ENCODE measurements around the gene ATG10. TPM values are rescaled to one million over a fixed set of nuclear protein-coding genes. Genes with fewer than 3 reads are reported as not detected.

Gene ATG10
- total and polyA plus RNA-seq, 2 of the 13 experiments (the other 11 are each of a cell fraction or from before 2014, with no cell fraction given), result 2.0 to 5.7 TPM

DNA sequence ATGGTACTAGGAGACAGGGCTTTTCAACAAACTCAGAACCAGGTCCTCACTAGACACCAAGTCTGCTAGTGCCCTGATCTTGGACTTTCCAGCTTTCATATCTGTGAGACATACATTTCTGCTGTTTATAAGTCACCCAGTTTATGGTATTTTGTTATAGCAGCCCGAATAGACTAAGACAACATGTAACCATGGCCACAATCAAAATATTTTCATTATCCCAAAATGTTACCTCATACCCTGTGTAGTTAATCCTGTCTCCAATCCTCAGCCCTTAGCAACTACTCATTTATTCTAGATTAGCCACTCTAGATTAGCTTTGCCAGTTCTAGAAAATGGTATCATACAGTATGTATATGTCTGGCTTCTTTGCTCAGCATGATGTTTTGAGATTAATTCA lies 6.3 kb upstream of the ATG10 start:
- WGBS (ENCODE audit: low lambda C conversion rate), result 0% methylated on average over 1 of the region's 1 CpG
- ChIA-PET POLR2A (interaction anchor here (0.6 kb wide), 1 partner anchor 11 kb away, joined by 3 read pairs; no protein-coding TSS in a partner anchor), CTCF (ENCODE audit: low intra/inter-chr PET ratio, low total read pairs) (no interaction called here)
- no peak overlapping the region for H3K27ac ChIP-seq (ENCODE audit: extremely low read length, insufficient read depth, low read length)
- no peaks in the 10 kb centered on the region for H3K9me3 ChIP-seq (ENCODE audit: low read length)
- intact Hi-C loops (cut with micrococcal nuclease; ENCODE audit: unreplicated experiment) (no loop called here), in situ Hi-C loops (cut with HindIII; ENCODE audit: extremely low pct_ligation_motif_present, low pct_unique_long_range_greater_than_20kb) (no loop called here)
- no peak for TF ChIP-seq DNMT3B (CRISPR knock-in tag; conservative IDR thresholded peaks at IDR 0.05)
- no peak for TF ChIP-seq KLF15 (CRISPR knock-in tag; IDR thresholded peaks at IDR 0.05; ENCODE audit: borderline replicate concordance)
- no peak for TF ChIP-seq ZNF556 (CRISPR knock-in tag; IDR thresholded peaks at IDR 0.05; ENCODE audit: borderline replicate concordance)
- ATAC-seq, result no peak
- no peaks in the 10 kb centered on the region for H3K36me3 ChIP-seq (replicated peaks in 1 of 2; ENCODE audit: control insufficient read depth in 1 of 2, insufficient read depth in 2 of 2, low read length in 2 of 2)
- H3K27me3 ChIP-seq (ENCODE audit: control insufficient read depth in 1 of 2, insufficient read depth in 2 of 2, low read length in 2 of 2), result no peaks in the 10 kb centered on the region
- H3K4me1 ChIP-seq (ENCODE audit: insufficient read depth, low read length), result peaks cover 15% of the 10 kb centered on the region; the same call in 1 of the 2 replicates
- no peak overlapping the region for H3K9ac ChIP-seq (ENCODE audit: insufficient read depth, low read depth, low read length)
- H3K79me2 ChIP-seq (ENCODE audit: insufficient read depth, low read length), result no peaks in the 10 kb centered on the region
- no peak overlapping the region for H3K4me3 ChIP-seq (replicated peaks in 1 of 3; ENCODE audit: insufficient read depth in 1 of 3, low read depth in 2 of 3, low read length in 3 of 3)
- no peak for DNase-seq (ENCODE audit: low spot score)
- H3K4me2 ChIP-seq (ENCODE audit: low read depth, low read length), result no peak overlapping the region
- no peak for FAIRE-seq
- no peaks in the 10 kb centered on the region for H4K20me1 ChIP-seq (ENCODE audit: insufficient read depth, low read length)
- no peak overlapping the region for H2AFZ ChIP-seq (ENCODE audit: low read length)
- no TSS peak for BruUV-seq (replicated peaks)

GRCh38 chr5:81969226-81969625 lies 2.6 kb upstream of the ATG10 start:
- Histone ChIP-seq H3K27me3 (ENCODE audit: control insufficient read depth in 1 of 2, insufficient read depth in 2 of 2, low read length in 2 of 2) (no peaks in the 10 kb centered on the region; a peak in 1 of 5 replicates), H3K27ac (ENCODE audit: extremely low read length, insufficient read depth, low read length) (no peak overlapping the region), H3K4me2 (ENCODE audit: low read depth, low read length) (no peak overlapping the region), H3K79me2 (ENCODE audit: insufficient read depth, low read length) (no peaks in the 10 kb centered on the region), H3K9ac (ENCODE audit: insufficient read depth, low read depth, low read length) (no peak overlapping the region), H3K9me3 (ENCODE audit: low read length) (no peaks in the 10 kb centered on the region), H3K36me3 (replicated peaks in 1 of 2; ENCODE audit: control insufficient read depth in 1 of 2, insufficient read depth in 2 of 2, low read length in 2 of 2) (no peaks in the 10 kb centered on the region), H2AFZ (ENCODE audit: low read length) (no peak overlapping the region), H3K4me3 (replicated peaks in 1 of 3; ENCODE audit: insufficient read depth in 1 of 3, low read depth in 2 of 3, low read length in 3 of 3) (no peak overlapping the region), H4K20me1 (ENCODE audit: insufficient read depth, low read length) (no peaks in the 10 kb centered on the region), H3K4me1 (ENCODE audit: insufficient read depth, low read length) (peaks cover 29% of the 10 kb centered on the region; the same call in 1 of the 2 replicates)
- FAIRE-seq, result no peak
- no peak for DNase-seq (ENCODE audit: low spot score)
- in situ Hi-C loops (cut with HindIII; ENCODE audit: extremely low pct_ligation_motif_present, low pct_unique_long_range_greater_than_20kb), result no loop called here
- ChIA-PET CTCF (ENCODE audit: low intra/inter-chr PET ratio, low total read pairs) (no interaction called here), POLR2A (no interaction called here)
- intact Hi-C loops (cut with micrococcal nuclease; ENCODE audit: unreplicated experiment), result no loop called here
- no peak for ATAC-seq
- 85% methylated on average over 3 of the region's 3 CpGs for WGBS (ENCODE audit: low lambda C conversion rate)
- no TSS peak for BruUV-seq (replicated peaks)
- TF ChIP-seq ATF1 (CRISPR knock-in tag; IDR thresholded peaks at IDR 0.05) (no peak), SALL2 (CRISPR knock-in tag; IDR thresholded peaks at IDR 0.05) (no peak), ZHX1 (CRISPR knock-in tag; IDR thresholded peaks at IDR 0.05; ENCODE audit: low read depth) (no peak), TGIF2 (CRISPR knock-in tag; IDR thresholded peaks at IDR 0.05) (no peak), ZNF484 (CRISPR knock-in tag; IDR thresholded peaks at IDR 0.05; ENCODE audit: borderline replicate concordance, low read depth) (no peak), ZNF552 (CRISPR knock-in tag; IDR thresholded peaks at IDR 0.05; ENCODE audit: borderline replicate concordance) (no peak), ATF7-NPFF (CRISPR knock-in tag; IDR thresholded peaks at IDR 0.05; ENCODE audit: low read depth) (no peak), ZNF619 (CRISPR knock-in tag; IDR thresholded peaks at IDR 0.05) (no peak), CHD4 (IDR thresholded peaks at IDR 0.05; ENCODE audit: borderline replicate concordance, low read length) (no peak), ZFP36L2 (CRISPR knock-in tag; IDR thresholded peaks at IDR 0.05) (no peak)
- TF ChIP-seq, protein P1, sequence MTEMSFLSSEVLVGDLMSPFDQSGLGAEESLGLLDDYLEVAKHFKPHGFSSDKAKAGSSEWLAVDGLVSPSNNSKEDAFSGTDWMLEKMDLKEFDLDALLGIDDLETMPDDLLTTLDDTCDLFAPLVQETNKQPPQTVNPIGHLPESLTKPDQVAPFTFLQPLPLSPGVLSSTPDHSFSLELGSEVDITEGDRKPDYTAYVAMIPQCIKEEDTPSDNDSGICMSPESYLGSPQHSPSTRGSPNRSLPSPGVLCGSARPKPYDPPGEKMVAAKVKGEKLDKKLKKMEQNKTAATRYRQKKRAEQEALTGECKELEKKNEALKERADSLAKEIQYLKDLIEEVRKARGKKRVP (CRISPR knock-in tag; IDR thresholded peaks at IDR 0.05), result no peak
- TF ChIP-seq, protein P2, sequence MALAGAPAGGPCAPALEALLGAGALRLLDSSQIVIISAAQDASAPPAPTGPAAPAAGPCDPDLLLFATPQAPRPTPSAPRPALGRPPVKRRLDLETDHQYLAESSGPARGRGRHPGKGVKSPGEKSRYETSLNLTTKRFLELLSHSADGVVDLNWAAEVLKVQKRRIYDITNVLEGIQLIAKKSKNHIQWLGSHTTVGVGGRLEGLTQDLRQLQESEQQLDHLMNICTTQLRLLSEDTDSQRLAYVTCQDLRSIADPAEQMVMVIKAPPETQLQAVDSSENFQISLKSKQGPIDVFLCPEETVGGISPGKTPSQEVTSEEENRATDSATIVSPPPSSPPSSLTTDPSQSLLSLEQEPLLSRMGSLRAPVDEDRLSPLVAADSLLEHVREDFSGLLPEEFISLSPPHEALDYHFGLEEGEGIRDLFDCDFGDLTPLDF (CRISPR knock-in tag; IDR thresholded peaks at IDR 0.05), result no peak
